Fibroblast of lung (primary cell): Measurements from ENCODE around the gene MYRIP. TPM values are rescaled to one million over a fixed set of nuclear protein-coding genes. Genes with fewer than 3 reads are reported as not detected.
A peak's percentile ranks its signal among the peaks of the same experiment; 100 is the strongest.

Experiments
- DNase-seq, 2 donors: peaks; one replicate each; pipeline versions ENCODE4 v3.0.0 to v3.0.0-alpha.2; 2010; ENCODE audit warnings: low read depth in 2 of 2
- H2AFZ ChIP-seq: 2 replicates; pipeline ENCODE4 v1.5.1; 2012; ENCODE audit warnings: low read length, control low read depth, inconsistent platforms
- H3K27ac ChIP-seq: 2 replicates; pipeline ENCODE4 v1.5.1; 2011; ENCODE audit warnings: low read length, control low read depth; ENCODE audit not compliant: insufficient read depth
- H3K27me3 ChIP-seq: 2 replicates; pipeline ENCODE4 v1.5.1; 2011; ENCODE audit warnings: mild to moderate bottlenecking, low read length; ENCODE audit not compliant: control insufficient read depth, insufficient read depth
- H3K36me3 ChIP-seq: 2 replicates; pipeline ENCODE4 v1.5.1; 2011; ENCODE audit warnings: low read length; ENCODE audit not compliant: control insufficient read depth, insufficient read depth
- H3K4me1 ChIP-seq: 2 replicates; pipeline ENCODE4 v1.5.1; 2011; ENCODE audit warnings: low read length; ENCODE audit not compliant: control insufficient read depth, insufficient read depth; ENCODE audit errors: extremely low read depth
- H3K4me2 ChIP-seq: 2 replicates; pipeline ENCODE4 v1.5.1; 2011; ENCODE audit warnings: low read length, control low read depth; ENCODE audit not compliant: insufficient read depth; ENCODE audit errors: extremely low read depth
- H3K4me3 ChIP-seq, 4 experiments: fragments of 200-600 bp in 1 of 4; sonication (generic) in 1 of 4; replicated peaks in 1 of 4; 2 replicates each; pipeline ENCODE4 v1.5.1; 2011 to 2016; ENCODE audit warnings: low read length in 4 of 4, low read depth in 3 of 4, mild to moderate bottlenecking in 3 of 4, control low read depth in 2 of 4, inconsistent platforms in 1 of 4, mixed read lengths in 1 of 4; ENCODE audit not compliant: insufficient read depth in 1 of 4; ENCODE audit errors: control extremely low read depth in 1 of 4
- H3K79me2 ChIP-seq: 2 replicates; pipeline ENCODE4 v1.5.1; 2012; ENCODE audit warnings: mild to moderate bottlenecking, low read length, inconsistent platforms; ENCODE audit not compliant: control insufficient read depth, insufficient read depth
- H3K9ac ChIP-seq: 2 replicates; pipeline ENCODE4 v1.5.1; 2011; ENCODE audit warnings: mild to moderate bottlenecking, low read length, control low read depth; ENCODE audit not compliant: insufficient read depth
- H3K9me3 ChIP-seq: 2 replicates; pipeline ENCODE4 v1.5.1; 2012; ENCODE audit warnings: low read depth, low read length; ENCODE audit not compliant: control insufficient read depth, insufficient read depth
- H4K20me1 ChIP-seq: 2 replicates; pipeline ENCODE4 v1.5.1; 2011; ENCODE audit warnings: low read length; ENCODE audit not compliant: control insufficient read depth, insufficient read depth; ENCODE audit errors: extremely low read depth
- EZH2 ChIP-seq: IDR thresholded peaks from 2 replicates; pipeline ENCODE4 v1.5.1; 2012; ENCODE audit warnings: low read length, control low read depth, mild to moderate bottlenecking; ENCODE audit errors: missing control alignments
- polyA plus RNA-seq, 2 donors: library from polyadenylated mRNA; depleted of rRNA in 1 of 2; stranded (reverse) in 1 of 2; unstranded in 1 of 2; fragments of >200 nt; gene quantifications; 2 replicates each; pipeline ENCODE4 v1.2.1, GENCODE V29; 2011 to 2012; ENCODE audit warnings: missing spikeins in 1 of 2
- total RNA-seq: library from RNA; depleted of rRNA; stranded (reverse); fragments of >200 nt; gene quantifications from 2 replicates; pipeline ENCODE4 v1.2.1, GENCODE V29; 2014
- TF ChIP-seq, protein P1 (sequence below), 2 donors: IDR thresholded peaks in 1 of 2; conservative IDR thresholded peaks in 1 of 2; 1 replicate in 1 of 2; 2 replicates in 1 of 2; pipeline ENCODE4 v1.5.1; 2011 to 2012; ENCODE audit warnings: low read length in 2 of 2, control low read depth in 1 of 2, inconsistent platforms in 1 of 2, low read depth in 1 of 2, mild to moderate bottlenecking in 1 of 2

The MYRIP gene
- total and polyA plus RNA-seq, 2 donors (not counting 1 experiment from before 2014, with no cell fraction given): 0.02 TPM; not detected in 1

DNA sequence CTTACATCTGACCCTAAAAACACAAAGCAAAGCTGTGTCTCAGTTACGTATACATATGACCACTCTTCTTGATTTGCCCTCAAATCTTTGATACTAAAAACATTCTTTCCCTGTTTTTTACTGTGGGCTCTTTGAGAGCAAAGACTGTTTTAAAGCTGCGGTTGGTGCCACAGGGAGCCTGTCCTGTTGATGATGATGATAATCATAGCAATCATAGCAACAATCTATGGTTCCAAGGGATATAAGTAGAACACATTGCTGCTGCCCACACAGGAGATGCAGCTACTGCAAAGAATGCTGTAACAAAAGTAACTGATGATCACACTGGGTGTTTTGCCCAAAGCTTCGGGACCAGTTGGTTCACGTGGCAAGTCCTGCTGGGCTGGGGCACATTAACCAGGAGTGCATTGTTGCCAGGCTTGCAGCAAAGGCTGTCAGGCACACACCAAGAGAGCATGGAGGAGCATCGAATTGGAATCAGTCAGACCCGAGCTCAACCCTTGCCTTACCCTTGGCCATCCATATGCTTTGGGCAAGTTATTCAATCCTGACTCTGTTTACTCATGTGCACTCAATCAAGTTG is 368.7 kb downstream of the MYRIP start:
- no peaks in the 10 kb centered on the region for H3K79me2 ChIP-seq
- TF ChIP-seq, protein P1, sequence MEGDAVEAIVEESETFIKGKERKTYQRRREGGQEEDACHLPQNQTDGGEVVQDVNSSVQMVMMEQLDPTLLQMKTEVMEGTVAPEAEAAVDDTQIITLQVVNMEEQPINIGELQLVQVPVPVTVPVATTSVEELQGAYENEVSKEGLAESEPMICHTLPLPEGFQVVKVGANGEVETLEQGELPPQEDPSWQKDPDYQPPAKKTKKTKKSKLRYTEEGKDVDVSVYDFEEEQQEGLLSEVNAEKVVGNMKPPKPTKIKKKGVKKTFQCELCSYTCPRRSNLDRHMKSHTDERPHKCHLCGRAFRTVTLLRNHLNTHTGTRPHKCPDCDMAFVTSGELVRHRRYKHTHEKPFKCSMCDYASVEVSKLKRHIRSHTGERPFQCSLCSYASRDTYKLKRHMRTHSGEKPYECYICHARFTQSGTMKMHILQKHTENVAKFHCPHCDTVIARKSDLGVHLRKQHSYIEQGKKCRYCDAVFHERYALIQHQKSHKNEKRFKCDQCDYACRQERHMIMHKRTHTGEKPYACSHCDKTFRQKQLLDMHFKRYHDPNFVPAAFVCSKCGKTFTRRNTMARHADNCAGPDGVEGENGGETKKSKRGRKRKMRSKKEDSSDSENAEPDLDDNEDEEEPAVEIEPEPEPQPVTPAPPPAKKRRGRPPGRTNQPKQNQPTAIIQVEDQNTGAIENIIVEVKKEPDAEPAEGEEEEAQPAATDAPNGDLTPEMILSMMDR (conservative IDR thresholded peaks at IDR 0.05 in 1 of 2, IDR thresholded peaks at IDR 0.05 in 1 of 2; ENCODE audit: low read depth in 1 of 2, low read length in 2 of 2): no peak
- TF ChIP-seq EZH2: no peak
- no peak overlapping the region for H2AFZ ChIP-seq
- no peak for DNase-seq
- no peak overlapping the region for H3K4me3 ChIP-seq
- H3K9ac ChIP-seq: no peak overlapping the region
- H3K27ac ChIP-seq: no peak overlapping the region
- H3K4me2 ChIP-seq: no peak overlapping the region
- no peaks in the 10 kb centered on the region for H3K27me3 ChIP-seq
- H4K20me1 ChIP-seq: no peaks in the 10 kb centered on the region
- H3K36me3 ChIP-seq: no peaks in the 10 kb centered on the region
- H3K4me1 ChIP-seq: no peaks in the 10 kb centered on the region
- no peaks in the 10 kb centered on the region for H3K9me3 ChIP-seq

DNA sequence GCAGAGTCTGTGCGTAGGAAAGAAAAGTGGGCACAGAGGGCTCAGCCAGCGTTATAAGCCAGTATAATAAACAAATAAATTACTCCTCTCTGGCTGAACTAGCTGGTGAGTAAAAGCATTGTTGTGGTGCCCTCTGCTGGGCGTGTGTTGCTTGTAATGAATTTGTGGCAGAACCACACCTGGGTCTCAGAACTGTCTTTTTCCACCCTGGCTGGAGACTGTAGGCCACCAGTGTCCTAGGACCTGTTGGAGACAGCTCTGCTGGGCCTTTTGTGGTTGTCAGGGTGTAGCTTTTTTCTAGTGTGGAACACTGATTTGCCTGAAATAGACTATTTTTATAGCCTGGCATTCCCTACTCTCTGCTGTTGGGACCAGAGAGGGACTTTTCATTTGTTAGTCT is 369.6 kb downstream of the MYRIP start:
- Histone ChIP-seq H3K4me2 (no peak overlapping the region), H2AFZ (no peak overlapping the region), H3K4me1 (no peaks in the 10 kb centered on the region), H3K36me3 (no peaks in the 10 kb centered on the region), H3K4me3 (no peak overlapping the region), H4K20me1 (no peaks in the 10 kb centered on the region), H3K9me3 (no peaks in the 10 kb centered on the region), H3K27ac (no peak overlapping the region), H3K79me2 (no peaks in the 10 kb centered on the region), H3K9ac (no peak overlapping the region), H3K27me3 (no peaks in the 10 kb centered on the region)
- DNase-seq: peak; percentile 42 to 66
- TF ChIP-seq, protein P1 (conservative IDR thresholded peaks at IDR 0.05 in 1 of 2, IDR thresholded peaks at IDR 0.05 in 1 of 2; ENCODE audit: low read depth in 1 of 2, low read length in 2 of 2): peak; percentile 69 to 75
- no peak for TF ChIP-seq EZH2

DNA sequence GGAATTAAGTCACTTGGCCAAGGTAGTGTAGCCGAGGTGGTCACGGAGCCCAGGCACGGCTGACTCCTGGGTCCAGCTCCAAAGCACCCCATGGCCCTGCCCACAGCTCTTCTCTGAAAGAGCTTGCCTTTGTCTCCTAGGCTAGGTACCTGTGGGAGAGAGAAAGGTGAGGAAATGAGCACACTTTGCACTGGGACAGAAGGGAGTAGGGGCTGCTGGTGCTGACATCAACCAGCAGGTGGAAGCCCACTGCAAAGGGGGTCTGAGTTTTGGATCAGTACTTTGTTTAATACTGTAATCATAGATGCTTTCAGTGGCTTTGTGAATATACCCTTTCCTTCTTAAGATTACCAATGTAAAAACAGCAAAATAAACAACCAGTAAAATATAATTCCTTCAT is 371.8 kb downstream of the MYRIP start:
- Histone ChIP-seq H3K4me2 (no peak overlapping the region), H3K27me3 (no peaks in the 10 kb centered on the region), H4K20me1 (no peaks in the 10 kb centered on the region), H3K4me3 (no peak overlapping the region), H3K9me3 (no peaks in the 10 kb centered on the region), H3K4me1 (no peaks in the 10 kb centered on the region), H3K79me2 (no peaks in the 10 kb centered on the region), H3K36me3 (no peaks in the 10 kb centered on the region), H2AFZ (no peak overlapping the region), H3K27ac (no peak overlapping the region), H3K9ac (no peak overlapping the region)
- DNase-seq: no peak
- no peak for TF ChIP-seq EZH2
- TF ChIP-seq, protein P1 (conservative IDR thresholded peaks at IDR 0.05 in 1 of 2, IDR thresholded peaks at IDR 0.05 in 1 of 2; ENCODE audit: low read depth in 1 of 2, low read length in 2 of 2): no peak
